Mucosa of rectum (tissue), 2 donors: Measurements from ENCODE around the gene GRID2.
"Not testable (repeated sequence)": the region's sequence is repeated elsewhere in the genome, so short reads cannot be mapped to it uniquely, and the experiment has no call there.

Experiments
- H3K27ac ChIP-seq, 2 donors: one replicate each; pipeline ENCODE4 v1.7.0; 2013; ENCODE audit warnings: inconsistent platforms in 2 of 2, low read depth in 2 of 2, low read length in 2 of 2
- H3K27me3 ChIP-seq, 2 donors: one replicate each; pipeline ENCODE4 v1.7.0; 2013; ENCODE audit warnings: low read length in 2 of 2; ENCODE audit not compliant: control insufficient read depth in 2 of 2, insufficient read depth in 2 of 2
- H3K36me3 ChIP-seq, 2 donors: one replicate each; pipeline ENCODE4 v1.7.0; 2013; ENCODE audit warnings: low read length in 2 of 2; ENCODE audit not compliant: control insufficient read depth in 2 of 2, insufficient read depth in 2 of 2
- H3K4me1 ChIP-seq, 2 donors: one replicate each; pipeline ENCODE4 v1.7.0; 2013; ENCODE audit warnings: low read length in 2 of 2, mild to moderate bottlenecking in 1 of 2; ENCODE audit not compliant: control insufficient read depth in 2 of 2, insufficient read depth in 2 of 2
- H3K4me3 ChIP-seq, 2 donors: one replicate each; pipeline ENCODE4 v1.7.0; 2013; ENCODE audit warnings: low read length in 2 of 2
- H3K9ac ChIP-seq, 2 donors: one replicate each; pipeline ENCODE4 v1.7.0; 2013; ENCODE audit warnings: low read length in 2 of 2, low read depth in 1 of 2, mild to moderate bottlenecking in 1 of 2
- H3K9me3 ChIP-seq, 2 donors: one replicate each; pipeline ENCODE4 v1.7.0; 2013; ENCODE audit warnings: low read length in 2 of 2; ENCODE audit not compliant: control insufficient read depth in 2 of 2
- donor health status: healthy.
- donor health status: Normal muscosa, but diverticular disease.

GRID2 gene

GRCh38 chr4:92451782-92452181, 148.0 kb downstream of the GRID2 start:
- H3K9me3 ChIP-seq = no peaks in the 10 kb centered on the region
- H3K4me1 ChIP-seq = no peaks in the 10 kb centered on the region
- no peaks in the 10 kb centered on the region for H3K27me3 ChIP-seq
- no peak overlapping the region for H3K9ac ChIP-seq
- no peaks in the 10 kb centered on the region for H3K36me3 ChIP-seq
- H3K4me3 ChIP-seq = no peak overlapping the region
- H3K27ac ChIP-seq = no peak overlapping the region

- H3K4me3 ChIP-seq, H3K27me3 ChIP-seq, H3K9ac ChIP-seq, H3K36me3 ChIP-seq, H3K4me1 ChIP-seq, H3K27ac ChIP-seq, H3K9me3 ChIP-seq: not testable (repeated sequence)
Measured at GRCh38 chr4:92452383-92452782, 148.6 kb downstream of the GRID2 start.

GRCh38 chr4:92455329-92455839, 151.6 kb downstream of the GRID2 start:
- no peaks in the 10 kb centered on the region for H3K4me1 ChIP-seq
- H3K9ac ChIP-seq = no peak overlapping the region
- H3K27me3 ChIP-seq = no peaks in the 10 kb centered on the region
- no peak overlapping the region for H3K4me3 ChIP-seq
- H3K27ac ChIP-seq = no peak overlapping the region
- no peaks in the 10 kb centered on the region for H3K36me3 ChIP-seq
- no peaks in the 10 kb centered on the region for H3K9me3 ChIP-seq

GRCh38 chr4:92455951-92456350, 152.2 kb downstream of the GRID2 start:
- H3K9ac ChIP-seq = no peak overlapping the region
- H3K9me3 ChIP-seq = no peaks in the 10 kb centered on the region
- H3K27ac ChIP-seq = no peak overlapping the region
- no peaks in the 10 kb centered on the region for H3K27me3 ChIP-seq
- H3K4me3 ChIP-seq = no peak overlapping the region
- no peaks in the 10 kb centered on the region for H3K4me1 ChIP-seq
- no peaks in the 10 kb centered on the region for H3K36me3 ChIP-seq

GRCh38 chr4:92461732-92462131, 158.0 kb downstream of the GRID2 start:
- H3K9me3 ChIP-seq = no peaks in the 10 kb centered on the region
- H3K9ac ChIP-seq = no peak overlapping the region
- H3K4me3 ChIP-seq = no peak overlapping the region
- no peak overlapping the region for H3K27ac ChIP-seq
- no peaks in the 10 kb centered on the region for H3K27me3 ChIP-seq
- no peaks in the 10 kb centered on the region for H3K36me3 ChIP-seq
- H3K4me1 ChIP-seq = no peaks in the 10 kb centered on the region

GRCh38 chr4:92477298-92477697, 173.5 kb downstream of the GRID2 start:
- Histone ChIP-seq H3K4me1 (no peaks in the 10 kb centered on the region), H3K27me3 (no peaks in the 10 kb centered on the region), H3K27ac (no peak overlapping the region)

GRCh38 chr4:92483341-92483740, 179.6 kb downstream of the GRID2 start:
- Histone ChIP-seq H3K27ac (no peak overlapping the region), H3K4me3 (no peak overlapping the region), H3K27me3 (no peaks in the 10 kb centered on the region), H3K9me3 (no peaks in the 10 kb centered on the region), H3K4me1 (no peaks in the 10 kb centered on the region), H3K9ac (no peak overlapping the region), H3K36me3 (no peaks in the 10 kb centered on the region)

More at GRCh38 chr4:92477298-92477697, 173.5 kb downstream of the GRID2 start:
- Histone ChIP-seq H3K9ac (no peak overlapping the region), H3K4me3 (no peak overlapping the region), H3K36me3 (no peaks in the 10 kb centered on the region), H3K9me3 (no peaks in the 10 kb centered on the region)

GRCh38 chr4:92488496-92488895, 184.7 kb downstream of the GRID2 start:
- Histone ChIP-seq H3K27ac (no peak overlapping the region), H3K36me3 (no peaks in the 10 kb centered on the region), H3K27me3 (no peaks in the 10 kb centered on the region), H3K4me3 (no peak overlapping the region), H3K4me1 (no peaks in the 10 kb centered on the region), H3K9me3 (peaks cover 0 to 2% of the 10 kb centered on the region in 2 donors), H3K9ac (no peak overlapping the region)

GRCh38 chr4:92497141-92497540, 193.4 kb downstream of the GRID2 start:
- H3K27ac ChIP-seq = no peak overlapping the region
- no peaks in the 10 kb centered on the region for H3K9me3 ChIP-seq
- no peaks in the 10 kb centered on the region for H3K4me1 ChIP-seq
- no peaks in the 10 kb centered on the region for H3K36me3 ChIP-seq
- H3K27me3 ChIP-seq = no peaks in the 10 kb centered on the region
- H3K9ac ChIP-seq = no peak overlapping the region
- no peak overlapping the region for H3K4me3 ChIP-seq

- Histone ChIP-seq H3K27me3 (no peaks in the 10 kb centered on the region), H3K4me3 (no peak overlapping the region), H3K36me3 (no peaks in the 10 kb centered on the region), H3K4me1 (no peaks in the 10 kb centered on the region), H3K9me3 (no peaks in the 10 kb centered on the region), H3K9ac (no peak overlapping the region), H3K27ac (no peak overlapping the region)
Measured at GRCh38 chr4:92501456-92501855, 197.7 kb downstream of the GRID2 start.

GRCh38 chr4:92506933-92507332, 203.2 kb downstream of the GRID2 start:
- H3K9ac ChIP-seq = no peak overlapping the region
- no peaks in the 10 kb centered on the region for H3K9me3 ChIP-seq
- H3K4me1 ChIP-seq = no peaks in the 10 kb centered on the region
- H3K36me3 ChIP-seq = no peaks in the 10 kb centered on the region
- no peak overlapping the region for H3K4me3 ChIP-seq
- no peaks in the 10 kb centered on the region for H3K27me3 ChIP-seq
- no peak overlapping the region for H3K27ac ChIP-seq
